Hypothalamus (tissue), 51 donors: Measurements from ENCODE around the gene KCP.

Experiments
- DNase-seq, 51 donors: peaks; one replicate each; lab custom pipeline; 2025; lab: John Stamatoyannopoulos, UW

KCP gene

GRCh38 chr7:128844777-128845311, 65.7 kb downstream of the KCP start:
- DNase-seq: no peak

- no peak for DNase-seq
Measured at GRCh38 chr7:128843938-128844621, 66.4 kb downstream of the KCP start.

- no peak for DNase-seq
Measured at GRCh38 chr7:128842674-128843641, 67.6 kb downstream of the KCP start.

GRCh38 chr7:128841921-128842673, 68.4 kb downstream of the KCP start:
- peak in 9 of 51 donors; percentile 11 to 47 (median 21) for DNase-seq

GRCh38 chr7:128841171-128841690, 69.3 kb downstream of the KCP start:
- DNase-seq: no peak

GRCh38 chr7:128840326-128841170, 70.0 kb downstream of the KCP start:
- no peak for DNase-seq

GRCh38 chr7:128839751-128840177, 70.7 kb downstream of the KCP start:
- DNase-seq: no peak

GRCh38 chr7:128838981-128839731, 71.4 kb downstream of the KCP start:
- no peak for DNase-seq

GRCh38 chr7:128838109-128838779, 72.3 kb downstream of the KCP start:
- DNase-seq: no peak

- DNase-seq: no peak
Measured at GRCh38 chr7:128837521-128837921, 73.0 kb downstream of the KCP start.

- peak in 38 of 51 donors; percentile 14 to 77 (median 45) for DNase-seq
Measured at GRCh38 chr7:128836729-128837348, 73.7 kb downstream of the KCP start.

GRCh38 chr7:128835790-128836641, 74.5 kb downstream of the KCP start:
- peak in 28 of 51 donors; percentile 8 to 61 (median 42) for DNase-seq

GRCh38 chr7:128835231-128835751, 75.2 kb downstream of the KCP start:
- DNase-seq: no peak

- peak in 1 of 51 donors; percentile 75 for DNase-seq
Measured at GRCh38 chr7:128833946-128834325, 76.6 kb downstream of the KCP start.

GRCh38 chr7:128833148-128833945, 77.2 kb downstream of the KCP start:
- DNase-seq: peak in 45 of 51 donors; percentile 23 to 87 (median 63)

- peak in 1 of 51 donors; percentile 53 for DNase-seq
Measured at GRCh38 chr7:128832880-128833147, 77.7 kb downstream of the KCP start.
